OCI-LY7 (cell line): ENCODE data around the gene IRS4.

Experiments
- CTCF ChIP-seq: fragments of 200-600 bp; sonication (generic); conservative IDR thresholded peaks from 2 replicates; pipeline ENCODE4 v1.5.1; 2014; ENCODE audit warnings: mild to moderate bottlenecking, antibody characterized with exemption, low read length, moderate library complexity, mixed read lengths
- EZH2phosphoT487 ChIP-seq: fragments of 200-600 bp; sonication (generic); IDR thresholded peaks from 2 replicates; pipeline ENCODE4 v1.6.1; 2018; ENCODE audit warnings: low read depth, borderline replicate concordance, mild to moderate bottlenecking, mixed run types, antibody characterized with exemption, low read length, moderate library complexity, mixed read lengths

- TF ChIP-seq CTCF, result no peak
- no peak for TF ChIP-seq EZH2phosphoT487
Measured at GRCh38 chrX:108740299-108740774, 4.0 kb upstream of the IRS4 start.
